Measurements from ENCODE around the gene TPSB2. TPM values are rescaled to one million over a fixed set of nuclear protein-coding genes. Genes with fewer than 3 reads are reported as not detected.
A peak's percentile ranks its signal among the peaks of the same experiment; 100 is the strongest.
"Not testable (repeated sequence)": the region's sequence is repeated elsewhere in the genome, so short reads cannot be mapped to it uniquely, and the experiment has no call there.

TPSB2 gene
- 168 TPM for total RNA-seq
- long read RNA-seq, transcript TPSB2-203 (5 exons, 1,352 nt): minor isoform, 46 of 191 reads
- long read RNA-seq, transcript TPSB2-201 (6 exons, 1,165 nt): major isoform, 75 of 191 reads
- long read RNA-seq, partial matches to known transcripts: 51 of 191 reads
- long read RNA-seq, other reads (novel, unspliced or antisense): 19 of 191 reads

DNA sequence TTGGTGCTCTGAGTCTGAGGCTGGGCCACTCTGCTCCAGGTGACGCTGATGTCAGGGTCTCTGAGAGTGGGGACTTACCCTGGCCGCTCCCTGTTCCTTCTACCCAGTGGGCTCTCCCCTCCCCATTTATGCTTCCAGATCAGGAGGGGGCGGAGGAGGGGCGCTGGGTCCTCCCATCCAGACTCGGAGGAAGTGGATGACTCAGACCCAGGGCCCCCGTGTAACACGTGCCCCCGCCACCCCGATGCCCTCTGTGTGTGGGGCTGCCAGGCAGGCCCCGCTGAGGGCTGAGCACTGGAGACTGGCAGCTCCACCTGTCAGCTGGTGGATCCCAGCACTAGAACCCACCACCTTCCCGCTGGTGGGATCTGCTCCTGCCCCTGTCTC lies at the start of gene TPSB2:
Gene TPSB2 (minus strand): TSS at position 101 of the 387 bp plus-strand sequence. CDS start 233 bp downstream, outside the sequence.
- H3K27ac ChIP-seq; DNase-seq; H3K36me3 ChIP-seq; intact Hi-C loops (cut with DNase I); H3K4me1 ChIP-seq; H3K9me3 ChIP-seq; H3K27me3 ChIP-seq (ENCODE audit: low read depth); H3K4me3 ChIP-seq: not testable (repeated sequence)
- ATAC-seq: peak in 1 of 2 donors; percentile 7

DNA sequence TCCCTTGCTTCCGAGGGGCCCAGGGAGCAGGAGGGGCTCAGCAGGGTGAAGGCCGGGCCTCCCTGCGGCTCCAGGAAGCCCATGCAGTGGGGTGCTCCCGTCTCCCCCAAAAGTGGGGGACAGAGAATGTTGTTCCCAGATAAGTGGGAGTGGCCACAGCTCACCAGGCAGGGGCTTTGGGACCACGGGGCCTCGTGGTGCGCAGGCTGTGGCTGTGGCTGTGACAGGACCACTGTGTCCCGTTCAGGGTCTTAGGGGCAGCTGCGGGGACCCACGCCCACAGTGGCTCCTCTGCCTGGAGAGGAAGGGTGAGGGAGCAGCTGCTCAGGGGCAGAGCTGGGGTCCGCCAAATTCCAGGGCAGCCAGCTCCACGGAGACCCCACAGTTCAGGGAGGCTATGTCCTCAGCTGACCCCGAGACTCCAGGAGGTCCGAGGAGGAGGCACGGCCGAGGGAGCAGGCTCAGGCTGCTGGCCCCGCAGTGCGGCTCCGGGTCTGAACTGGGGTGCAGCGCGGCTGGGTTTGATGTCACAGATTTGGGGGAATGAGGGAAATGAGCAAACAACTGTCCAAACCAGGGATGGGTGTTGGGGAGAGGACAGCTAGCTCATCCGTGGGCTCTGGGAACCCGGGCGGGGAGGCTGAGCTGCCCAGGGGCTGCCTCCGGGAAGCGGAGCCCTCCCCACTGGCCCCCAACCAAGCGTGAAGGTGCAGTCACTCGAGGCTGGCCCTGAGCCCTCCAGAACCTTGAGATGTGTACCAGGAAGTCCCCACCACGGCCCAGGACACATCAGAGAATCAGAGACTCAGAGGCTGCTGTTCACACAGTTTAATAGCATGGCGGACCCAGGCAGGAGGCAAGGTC lies 49.3 kb upstream of the TPSB2 start:
- intact Hi-C loops (cut with DNase I): no loop called here
- no peak for DNase-seq
- Histone ChIP-seq H3K27ac (no peak overlapping the region), H3K4me3 (no peak overlapping the region), H3K36me3 (no peaks in the 10 kb centered on the region), H3K9me3 (no peaks in the 10 kb centered on the region), H3K4me1 (no peaks in the 10 kb centered on the region), H3K27me3 (ENCODE audit: low read depth) (peaks cover 39% of the 10 kb centered on the region)
- ATAC-seq: no peak
- TF ChIP-seq, protein P1, sequence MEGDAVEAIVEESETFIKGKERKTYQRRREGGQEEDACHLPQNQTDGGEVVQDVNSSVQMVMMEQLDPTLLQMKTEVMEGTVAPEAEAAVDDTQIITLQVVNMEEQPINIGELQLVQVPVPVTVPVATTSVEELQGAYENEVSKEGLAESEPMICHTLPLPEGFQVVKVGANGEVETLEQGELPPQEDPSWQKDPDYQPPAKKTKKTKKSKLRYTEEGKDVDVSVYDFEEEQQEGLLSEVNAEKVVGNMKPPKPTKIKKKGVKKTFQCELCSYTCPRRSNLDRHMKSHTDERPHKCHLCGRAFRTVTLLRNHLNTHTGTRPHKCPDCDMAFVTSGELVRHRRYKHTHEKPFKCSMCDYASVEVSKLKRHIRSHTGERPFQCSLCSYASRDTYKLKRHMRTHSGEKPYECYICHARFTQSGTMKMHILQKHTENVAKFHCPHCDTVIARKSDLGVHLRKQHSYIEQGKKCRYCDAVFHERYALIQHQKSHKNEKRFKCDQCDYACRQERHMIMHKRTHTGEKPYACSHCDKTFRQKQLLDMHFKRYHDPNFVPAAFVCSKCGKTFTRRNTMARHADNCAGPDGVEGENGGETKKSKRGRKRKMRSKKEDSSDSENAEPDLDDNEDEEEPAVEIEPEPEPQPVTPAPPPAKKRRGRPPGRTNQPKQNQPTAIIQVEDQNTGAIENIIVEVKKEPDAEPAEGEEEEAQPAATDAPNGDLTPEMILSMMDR (IDR thresholded peaks at IDR 0.05): no peak

DNA sequence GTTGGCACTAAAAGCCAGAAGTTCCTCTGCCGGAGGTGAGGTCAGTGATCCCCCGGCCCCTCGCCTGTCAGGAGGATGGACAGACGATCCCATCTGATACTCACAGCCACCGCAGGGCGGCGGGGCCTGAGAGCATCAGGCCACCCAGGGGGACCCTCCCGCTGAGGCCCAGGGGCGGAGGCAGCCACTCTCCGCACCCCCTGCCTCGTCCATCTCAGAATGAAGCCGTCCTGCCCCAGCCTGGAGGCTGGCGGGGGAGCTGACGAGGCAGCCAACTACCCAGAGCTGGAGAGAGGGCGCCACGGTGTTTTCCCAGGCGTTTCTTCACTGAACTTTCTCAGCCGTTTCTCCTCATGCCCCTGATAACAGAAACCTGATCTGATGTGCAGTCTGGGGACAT lies 48.5 kb upstream of the TPSB2 start:
- ATAC-seq (no peak), DNase-seq (no peak)
- TF ChIP-seq, protein P1 (IDR thresholded peaks at IDR 0.05): no peak
- Histone ChIP-seq H3K36me3 (no peaks in the 10 kb centered on the region), H3K4me3 (no peak overlapping the region), H3K4me1 (no peaks in the 10 kb centered on the region), H3K9me3 (no peaks in the 10 kb centered on the region), H3K27ac (no peak overlapping the region), H3K27me3 (ENCODE audit: low read depth) (peaks cover 38% of the 10 kb centered on the region)
- intact Hi-C loops (cut with DNase I): no loop called here

DNA sequence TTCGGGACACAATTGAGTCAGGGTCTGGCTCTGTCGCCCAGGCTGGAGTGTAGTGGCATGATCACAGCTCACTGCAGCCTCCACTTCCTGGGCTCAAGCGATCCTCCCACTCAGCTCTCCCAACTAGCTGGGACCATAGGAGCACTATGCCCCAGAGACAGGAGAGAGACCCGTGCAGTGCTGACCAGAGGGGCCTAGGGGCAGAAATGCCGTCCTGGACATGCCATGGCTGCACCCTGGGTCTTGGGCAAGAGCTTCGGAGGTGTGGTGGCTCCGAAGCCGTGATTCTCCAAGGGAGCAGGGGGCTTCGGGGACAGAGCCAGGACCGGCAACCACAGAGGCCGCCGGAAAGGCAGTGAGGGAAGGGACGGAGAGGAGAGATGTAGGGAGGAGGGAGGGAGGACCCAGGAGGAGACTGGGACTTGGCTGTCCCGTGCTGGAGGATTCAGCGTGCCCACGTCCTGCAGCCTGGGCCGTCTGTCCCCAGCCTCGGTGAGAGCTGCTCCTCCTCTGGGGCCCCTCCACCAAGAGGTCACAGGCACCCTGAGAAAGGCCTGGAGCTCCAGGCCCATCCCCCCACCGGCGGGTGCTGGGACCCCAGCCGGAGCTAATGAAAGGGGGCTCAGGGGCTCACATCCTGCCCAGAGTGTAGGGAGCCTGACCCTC lies 47.8 kb upstream of the TPSB2 start:
- Histone ChIP-seq H3K9me3 (no peaks in the 10 kb centered on the region), H3K4me1 (no peaks in the 10 kb centered on the region), H3K36me3 (no peaks in the 10 kb centered on the region), H3K27me3 (ENCODE audit: low read depth) (peaks cover 32% of the 10 kb centered on the region), H3K4me3 (no peak overlapping the region), H3K27ac (no peak overlapping the region)
- ATAC-seq (no peak), DNase-seq (no peak)
- intact Hi-C loops (cut with DNase I): no loop called here
- TF ChIP-seq, protein P1 (IDR thresholded peaks at IDR 0.05): no peak

DNA sequence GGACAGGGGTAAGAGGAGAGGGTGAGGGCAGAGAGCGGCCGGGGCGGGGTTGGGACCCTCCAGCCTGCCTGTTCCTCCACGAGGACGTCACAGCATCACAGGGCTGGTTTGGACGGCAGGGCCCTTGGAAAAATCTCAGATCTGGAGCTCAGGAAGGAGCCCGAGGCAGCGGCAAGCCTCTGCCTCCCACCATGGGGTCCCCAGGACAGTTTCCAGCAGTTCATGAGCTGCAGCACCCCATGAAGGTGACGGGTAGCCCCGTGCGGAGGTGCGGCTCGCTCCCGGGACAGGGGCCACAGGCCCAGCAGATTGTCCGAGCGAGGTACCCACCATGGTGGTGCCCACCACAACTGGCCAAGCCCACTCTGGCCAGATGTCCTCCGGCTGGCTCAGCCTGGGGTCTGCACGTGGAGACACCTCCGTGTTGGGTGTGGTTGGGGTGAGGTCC lies 47.2 kb upstream of the TPSB2 start:
- Histone ChIP-seq H3K27ac (no peak overlapping the region), H3K27me3 (ENCODE audit: low read depth) (peaks cover 35% of the 10 kb centered on the region), H3K9me3 (no peaks in the 10 kb centered on the region), H3K36me3 (no peaks in the 10 kb centered on the region), H3K4me3 (no peak overlapping the region), H3K4me1 (no peaks in the 10 kb centered on the region)
- intact Hi-C loops (cut with DNase I): no loop called here
- ATAC-seq (no peak), DNase-seq (no peak)
- TF ChIP-seq, protein P1 (IDR thresholded peaks at IDR 0.05): no peak

DNA sequence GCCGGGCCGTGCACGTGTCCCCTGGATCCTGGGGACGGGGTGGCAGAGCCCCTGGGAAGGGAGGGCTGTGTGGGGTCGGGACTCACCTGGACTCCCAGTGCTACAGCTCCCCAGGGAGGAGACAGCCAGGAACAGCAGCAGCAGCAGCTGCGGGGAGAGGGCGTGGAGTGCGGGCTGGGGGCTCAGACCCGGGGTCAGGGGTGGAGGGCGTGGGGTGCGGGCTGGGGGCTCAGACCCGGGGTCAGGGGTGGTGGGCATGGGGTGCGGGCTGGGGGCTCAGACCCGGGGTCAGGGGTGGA lies 46.5 kb upstream of the TPSB2 start:
- intact Hi-C loops (cut with DNase I): no loop called here
- Histone ChIP-seq H3K4me1 (peaks cover 5% of the 10 kb centered on the region), H3K27me3 (ENCODE audit: low read depth) (peaks cover 35% of the 10 kb centered on the region), H3K36me3 (no peaks in the 10 kb centered on the region), H3K9me3 (no peaks in the 10 kb centered on the region), H3K27ac (no peak overlapping the region), H3K4me3 (no peak overlapping the region)
- TF ChIP-seq, protein P1 (IDR thresholded peaks at IDR 0.05): no peak
- ATAC-seq: no peak
- DNase-seq: no peak

All from lower lobe of right lung (tissue), 2 donors.